OCI-LY7 (cell line): ENCODE results near the gene BHLHE41.

ENCODE experiments used
- EZH2phosphoT487 ChIP-seq: fragments of 200-600 bp; sonication (generic); IDR thresholded peaks from 2 replicates; pipeline ENCODE4 v1.6.1; 2018; ENCODE audit warnings: low read depth, borderline replicate concordance, mild to moderate bottlenecking, mixed run types, antibody characterized with exemption, low read length, moderate library complexity, mixed read lengths
- TF ChIP-seq, protein P1 (sequence below): fragments of 200-600 bp; sonication (generic); conservative IDR thresholded peaks from 2 replicates; pipeline ENCODE4 v1.5.1; 2014; ENCODE audit warnings: mild to moderate bottlenecking, antibody characterized with exemption, low read length, moderate library complexity, mixed read lengths

- TF ChIP-seq, protein P1, sequence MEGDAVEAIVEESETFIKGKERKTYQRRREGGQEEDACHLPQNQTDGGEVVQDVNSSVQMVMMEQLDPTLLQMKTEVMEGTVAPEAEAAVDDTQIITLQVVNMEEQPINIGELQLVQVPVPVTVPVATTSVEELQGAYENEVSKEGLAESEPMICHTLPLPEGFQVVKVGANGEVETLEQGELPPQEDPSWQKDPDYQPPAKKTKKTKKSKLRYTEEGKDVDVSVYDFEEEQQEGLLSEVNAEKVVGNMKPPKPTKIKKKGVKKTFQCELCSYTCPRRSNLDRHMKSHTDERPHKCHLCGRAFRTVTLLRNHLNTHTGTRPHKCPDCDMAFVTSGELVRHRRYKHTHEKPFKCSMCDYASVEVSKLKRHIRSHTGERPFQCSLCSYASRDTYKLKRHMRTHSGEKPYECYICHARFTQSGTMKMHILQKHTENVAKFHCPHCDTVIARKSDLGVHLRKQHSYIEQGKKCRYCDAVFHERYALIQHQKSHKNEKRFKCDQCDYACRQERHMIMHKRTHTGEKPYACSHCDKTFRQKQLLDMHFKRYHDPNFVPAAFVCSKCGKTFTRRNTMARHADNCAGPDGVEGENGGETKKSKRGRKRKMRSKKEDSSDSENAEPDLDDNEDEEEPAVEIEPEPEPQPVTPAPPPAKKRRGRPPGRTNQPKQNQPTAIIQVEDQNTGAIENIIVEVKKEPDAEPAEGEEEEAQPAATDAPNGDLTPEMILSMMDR, result no peak
- no peak for TF ChIP-seq EZH2phosphoT487
Measured at GRCh38 chr12:26077915-26078702, 46.7 kb downstream of the BHLHE41 start.
